VCaP (cell line): ENCODE data around the gene KIF12.
"Not testable (repeated sequence)": the region's sequence is repeated elsewhere in the genome, so short reads cannot be mapped to it uniquely, and the experiment has no call there.

Source experiments
- H3K27ac ChIP-seq: fragments of 450-650 bp; 2 replicates; pipeline ENCODE4 v1.5.1; 2017
- CTCF ChIP-seq: fragments of 450-650 bp; conservative IDR thresholded peaks from 2 replicates; pipeline ENCODE4 v1.5.1; 2017; ENCODE audit warnings: mild to moderate bottlenecking, moderate library complexity

KIF12 gene

GRCh38 chr9:114138552-114138971 lies 39.5 kb upstream of the KIF12 start:
- H3K27ac ChIP-seq, result no peak overlapping the region
- TF ChIP-seq CTCF, result no peak

DNA sequence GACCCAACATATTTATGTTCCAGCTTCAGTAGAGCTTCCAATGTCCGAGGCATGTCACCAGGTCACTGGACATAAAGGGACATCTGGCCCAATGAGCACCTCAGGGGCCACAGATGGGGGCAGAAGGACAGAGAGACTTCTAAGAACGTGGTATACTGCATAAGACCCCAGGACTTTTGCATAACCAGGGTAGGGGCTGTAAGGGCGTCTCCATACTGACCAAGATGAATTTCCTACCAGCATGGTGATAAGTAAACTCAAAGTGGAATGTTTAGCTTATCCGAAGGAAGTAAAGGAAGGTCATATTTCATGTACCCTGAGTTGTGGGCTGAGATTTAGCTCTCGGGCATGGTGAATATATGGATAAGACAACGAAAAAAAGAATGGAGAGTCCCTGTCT lies 38.7 kb upstream of the KIF12 start:
- H3K27ac ChIP-seq, result no peak overlapping the region
- no peak for TF ChIP-seq CTCF

DNA sequence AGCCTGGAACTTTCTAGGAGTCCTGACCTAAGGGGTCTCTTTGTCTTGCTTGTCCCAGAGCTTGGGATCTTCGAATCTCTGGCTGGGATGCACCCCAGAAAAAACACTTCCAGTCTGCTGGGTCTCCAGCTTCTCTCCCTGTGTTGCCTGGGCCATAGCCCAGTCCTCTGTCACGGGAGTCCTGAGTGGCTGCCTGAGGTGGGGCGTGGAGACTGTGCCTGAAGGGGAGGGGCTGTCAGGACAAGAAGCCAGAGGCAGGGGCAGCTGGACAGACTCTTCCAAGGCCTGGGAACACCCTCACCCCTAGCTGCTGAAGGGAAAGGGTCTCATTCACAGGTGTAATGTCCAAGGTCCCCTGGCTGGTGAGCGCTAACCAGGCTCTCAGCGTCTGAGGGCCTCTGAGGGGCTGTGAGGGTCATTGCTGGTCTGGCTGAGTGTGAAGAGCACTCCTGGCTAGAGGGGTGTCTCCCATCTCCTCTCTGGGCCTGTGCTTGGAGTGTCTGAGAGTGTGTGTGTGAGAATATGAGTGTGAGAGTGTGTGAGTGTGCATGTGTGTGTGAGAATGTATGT lies 35.8 kb upstream of the KIF12 start:
- TF ChIP-seq CTCF, result no peak
- H3K27ac ChIP-seq, result no peak overlapping the region

DNA sequence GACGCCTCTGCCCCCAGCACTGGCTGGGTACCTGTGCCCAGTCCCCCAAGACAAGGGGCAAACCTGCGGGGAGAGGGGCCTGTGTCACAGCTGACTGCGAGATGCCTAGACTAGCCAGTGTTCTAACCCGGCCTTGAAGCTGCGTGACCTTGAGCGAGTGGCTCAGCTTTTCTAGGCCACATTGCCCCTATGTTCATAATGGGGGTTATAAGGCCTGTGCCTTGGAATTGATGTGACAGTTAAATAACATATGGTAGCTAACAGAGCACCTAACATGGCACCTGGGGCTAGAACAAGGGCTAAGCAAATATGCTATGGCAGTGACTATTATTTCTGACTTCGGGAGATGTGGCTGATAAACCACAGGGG lies 33.4 kb upstream of the KIF12 start:
- no peak overlapping the region for H3K27ac ChIP-seq
- TF ChIP-seq CTCF, result no peak

GRCh38 chr9:114131808-114132549 lies 32.9 kb upstream of the KIF12 start:
- TF ChIP-seq CTCF, result no peak
- H3K27ac ChIP-seq, result no peak overlapping the region

DNA sequence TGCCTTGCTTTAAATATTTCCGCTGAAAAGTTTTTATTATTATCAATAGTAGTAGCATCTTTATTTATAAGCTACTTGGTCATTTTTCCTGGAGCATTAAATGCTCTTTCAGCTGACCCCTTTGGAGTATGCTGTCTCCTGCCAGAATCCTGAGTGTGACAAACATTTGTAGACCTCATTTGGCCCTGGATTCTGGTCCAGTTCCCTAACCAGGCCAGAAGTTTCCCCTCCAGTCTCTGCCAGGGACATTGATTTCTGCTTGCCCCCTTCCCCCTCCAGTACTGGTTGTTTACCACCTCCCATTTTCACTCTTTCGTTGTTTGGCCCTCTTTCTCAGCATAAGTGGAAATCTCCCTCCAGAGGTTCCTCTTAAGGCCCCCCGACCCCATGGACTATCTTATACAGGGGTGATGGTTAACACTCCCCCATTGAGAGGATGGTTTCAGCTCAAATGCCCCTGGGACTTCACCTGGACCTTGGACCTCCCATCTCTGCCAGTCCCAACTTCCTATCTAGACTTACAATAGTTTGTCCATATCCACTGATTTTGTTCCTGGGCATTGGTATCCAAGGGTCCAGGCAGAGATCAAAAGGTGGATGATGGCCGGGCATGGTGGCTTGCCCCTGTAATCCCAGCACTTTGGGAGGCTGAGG lies 31.7 kb upstream of the KIF12 start:
- TF ChIP-seq CTCF, result no peak
- H3K27ac ChIP-seq, result no peak overlapping the region

DNA sequence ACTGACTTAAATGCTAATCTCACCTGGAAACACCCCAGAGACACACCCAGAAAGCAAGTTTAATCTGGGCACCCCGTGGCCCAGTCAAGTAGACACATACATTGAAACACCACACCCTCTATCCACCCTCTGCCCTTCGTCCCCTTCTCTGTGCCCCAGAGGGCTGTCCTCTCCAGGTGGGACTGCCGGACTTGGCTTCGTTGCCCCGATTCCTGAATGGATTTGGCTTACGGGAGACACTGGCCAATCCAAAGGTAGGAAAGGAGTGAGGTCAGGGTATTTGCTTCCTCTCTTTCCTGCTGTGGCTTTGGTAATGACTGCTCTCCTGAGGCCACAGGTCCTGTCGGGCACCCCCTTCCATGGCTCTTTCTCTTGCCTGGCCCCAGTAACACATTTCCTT lies 31.0 kb upstream of the KIF12 start:
- no peak for TF ChIP-seq CTCF
- no peak overlapping the region for H3K27ac ChIP-seq

GRCh38 chr9:114128759-114129158 lies 29.7 kb upstream of the KIF12 start:
- H3K27ac ChIP-seq, result not testable (repeated sequence)
